Hematopoietic multipotent progenitor cell treated with erythropoietin and hydrocortisone succinate and interleukin-3 and kit ligand, for 6 days (in vitro differentiated cells): ENCODE results near the gene PEX12.
A peak's percentile ranks its signal among the peaks of the same experiment; 100 is the strongest.
"Not testable (repeated sequence)": the region's sequence is repeated elsewhere in the genome, so short reads cannot be mapped to it uniquely, and the experiment has no call there.

Experiments used
- DNase-seq: peaks from one replicate; pipeline ENCODE4 v3.0.0-alpha.2; 2015

Gene PEX12

GRCh38 chr17:35575759-35576158, 2.6 kb downstream of the PEX12 start:
- DNase-seq, result no peak

- no peak for DNase-seq
These were observed 9.0 kb downstream of the PEX12 start for GRCh38 chr17:35569405-35569804.

- peak; percentile 70 for DNase-seq
These were observed 9.8 kb downstream of the PEX12 start for GRCh38 chr17:35568561-35568960.

- DNase-seq, result no peak
These were observed 11.4 kb downstream of the PEX12 start for GRCh38 chr17:35566968-35567367.

- DNase-seq, result not testable (repeated sequence)
These were observed 15.2 kb downstream of the PEX12 start for GRCh38 chr17:35563181-35563580.

- DNase-seq, result peak; percentile 100
These were observed 17.7 kb downstream of the PEX12 start, which contains the start of gene SLFN14 for GRCh38 chr17:35560703-35561102. TSS of gene SLFN14 (minus strand) at chr17:35560819. CDS start at chr17:35558062, 2,757 bp downstream.

- DNase-seq, result peak; percentile 66
These were observed 18.7 kb downstream of the PEX12 start for GRCh38 chr17:35559495-35560210.

GRCh38 chr17:35557353-35557752, 21.0 kb downstream of the PEX12 start:
- no peak for DNase-seq

GRCh38 chr17:35555691-35556090, 22.7 kb downstream of the PEX12 start:
- peak; percentile 63 for DNase-seq

- no peak for DNase-seq
These were observed 23.7 kb downstream of the PEX12 start for GRCh38 chr17:35554668-35555067.

- DNase-seq, result no peak
These were observed 25.1 kb downstream of the PEX12 start for GRCh38 chr17:35553310-35553709.

- no peak for DNase-seq
These were observed 29.4 kb downstream of the PEX12 start for GRCh38 chr17:35548978-35549377.

GRCh38 chr17:35548208-35548810, 30.1 kb downstream of the PEX12 start:
- DNase-seq, result no peak

- no peak for DNase-seq
These were observed 31.9 kb downstream of the PEX12 start for GRCh38 chr17:35546487-35546886.

GRCh38 chr17:35545150-35545549, 33.2 kb downstream of the PEX12 start:
- no peak for DNase-seq

GRCh38 chr17:35543856-35544255, 34.5 kb downstream of the PEX12 start:
- no peak for DNase-seq

GRCh38 chr17:35542990-35543389, 35.4 kb downstream of the PEX12 start:
- no peak for DNase-seq

- no peak for DNase-seq
These were observed 36.9 kb downstream of the PEX12 start for GRCh38 chr17:35541434-35541833.

- peak; percentile 74 for DNase-seq
These were observed 37.6 kb downstream of the PEX12 start for GRCh38 chr17:35540589-35541404.

GRCh38 chr17:35539659-35540026, 38.7 kb downstream of the PEX12 start:
- peak; percentile 33 for DNase-seq

- peak; percentile 57 for DNase-seq
These were observed 40.7 kb downstream of the PEX12 start, which contains the start of gene SLFN12L for GRCh38 chr17:35537601-35538141. TSS of gene SLFN12L (minus strand) at chr17:35537678. CDS start at chr17:35522364, 15,314 bp downstream.

- DNase-seq, result no peak
These were observed 41.7 kb downstream of the PEX12 start for GRCh38 chr17:35536664-35537171.

- DNase-seq, result not testable (repeated sequence)
These were observed 43.0 kb downstream of the PEX12 start for GRCh38 chr17:35535406-35535805.
